OCI-LY1 (cell line): ENCODE results near the gene COMMD8.

Source experiments
- H2AFZ ChIP-seq: fragments of 200-600 bp; sonication (generic), shearing (Covaris generic); 2 replicates; pipeline ENCODE4 v1.6.0; 2014; ENCODE audit warnings: antibody characterized with exemption, mild to moderate bottlenecking, low read length
- H3F3A ChIP-seq: fragments of 200-600 bp; sonication (generic), shearing (Covaris generic); 2 replicates; pipeline ENCODE4 v1.6.0; 2014; ENCODE audit warnings: mild to moderate bottlenecking, antibody characterized with exemption, low read length, moderate library complexity; ENCODE audit not compliant: insufficient read depth
- H3K27ac ChIP-seq: fragments of 200-600 bp; sonication (generic); 2 replicates; pipeline ENCODE4 v1.5.1; 2014; ENCODE audit warnings: low read length, mixed run types, mild to moderate bottlenecking, low read depth; ENCODE audit not compliant: poor library complexity, severe bottlenecking
- H3K27me3 ChIP-seq: fragments of 200-600 bp; sonication (generic); 2 replicates; pipeline ENCODE4 v1.6.0; 2014; ENCODE audit warnings: antibody characterized with exemption, mild to moderate bottlenecking, low read length, moderate library complexity; ENCODE audit not compliant: insufficient read depth
- H3K36me3 ChIP-seq: fragments of 200-600 bp; sonication (generic); 2 replicates; pipeline ENCODE4 v1.6.1; 2014; ENCODE audit warnings: mild to moderate bottlenecking, antibody characterized with exemption, low read length, moderate library complexity, mixed read lengths; ENCODE audit not compliant: insufficient read depth
- H3K4me1 ChIP-seq: fragments of 200-600 bp; sonication (generic); 2 replicates; pipeline ENCODE4 v1.5.1; 2014; ENCODE audit warnings: mild to moderate bottlenecking, low read length, moderate library complexity; ENCODE audit not compliant: insufficient read depth, severe bottlenecking
- H3K4me2 ChIP-seq: fragments of 200-600 bp; sonication (generic), shearing (Covaris generic); 2 replicates; pipeline ENCODE4 v1.6.1; 2014; ENCODE audit warnings: low read length
- H3K4me3 ChIP-seq: fragments of 200-600 bp; sonication (generic); 2 replicates; pipeline ENCODE4 v1.5.1; 2014; ENCODE audit warnings: low read length, low read depth, mild to moderate bottlenecking, mixed read lengths; ENCODE audit not compliant: poor library complexity, severe bottlenecking
- H3K79me2 ChIP-seq: fragments of 200-600 bp; shearing (Covaris generic); 2 replicates; pipeline ENCODE4 v1.6.1; 2016; ENCODE audit warnings: mixed run types, low read length, mixed read lengths; ENCODE audit not compliant: insufficient read depth
- H3K9ac ChIP-seq: fragments of 200-600 bp; sonication (generic), shearing (Covaris generic); 2 replicates; pipeline ENCODE4 v1.6.1; 2014; ENCODE audit warnings: mild to moderate bottlenecking, low read length, mixed read lengths
- H3K9me2 ChIP-seq: fragments of 200-600 bp; sonication (generic), shearing (Covaris generic); 2 replicates; pipeline ENCODE4 v1.6.1; 2014; ENCODE audit warnings: low read depth, mild to moderate bottlenecking, low read length, mixed read lengths
- H3K9me3 ChIP-seq: fragments of 200-600 bp; shearing (Covaris generic); 2 replicates; pipeline ENCODE4 v1.6.1; 2014; ENCODE audit warnings: low read length, mixed read lengths
- H4K20me1 ChIP-seq: fragments of 200-600 bp; sonication (generic), shearing (Covaris generic); 2 replicates; pipeline ENCODE4 v1.6.0; 2016; ENCODE audit warnings: mild to moderate bottlenecking, low read length; ENCODE audit not compliant: insufficient read depth
- CTCF ChIP-seq: fragments of 200-600 bp; sonication (generic), shearing (Covaris generic); IDR thresholded peaks from 2 replicates; pipeline ENCODE4 v1.5.1; 2017; ENCODE audit warnings: mild to moderate bottlenecking, antibody characterized with exemption, low read length, moderate library complexity, mixed read lengths
- EZH2 ChIP-seq: fragments of 200-600 bp; sonication (generic), shearing (Covaris generic); IDR thresholded peaks from 2 replicates; pipeline ENCODE4 v1.8.0; 2017; ENCODE audit warnings: borderline replicate concordance, mixed run types, mild to moderate bottlenecking, antibody characterized with exemption, low read length, moderate library complexity, mixed read lengths

The COMMD8 gene

GRCh38 chr4:47471591-47471990 is 8.1 kb upstream of the COMMD8 start:
- Histone ChIP-seq H3K36me3 (no peaks in the 10 kb centered on the region), H2AFZ (no peak overlapping the region), H4K20me1 (no peaks in the 10 kb centered on the region), H3K9me2 (no peaks in the 10 kb centered on the region), H3K27ac (no peak overlapping the region), H3K4me1 (no peaks in the 10 kb centered on the region), H3K4me2 (no peak overlapping the region), H3K9ac (no peak overlapping the region), H3K9me3 (no peaks in the 10 kb centered on the region), H3K27me3 (no peaks in the 10 kb centered on the region), H3K4me3 (no peak overlapping the region), H3K79me2 (no peaks in the 10 kb centered on the region), H3F3A (no peaks in the 10 kb centered on the region)
- TF ChIP-seq EZH2, result no peak
- no peak for TF ChIP-seq CTCF

GRCh38 chr4:47471064-47471463 is 7.6 kb upstream of the COMMD8 start:
- Histone ChIP-seq H3K9me3 (no peaks in the 10 kb centered on the region), H3K27me3 (no peaks in the 10 kb centered on the region), H3F3A (no peaks in the 10 kb centered on the region), H3K79me2 (no peaks in the 10 kb centered on the region), H3K4me3 (no peak overlapping the region), H3K4me2 (no peak overlapping the region), H3K27ac (no peak overlapping the region), H3K9me2 (no peaks in the 10 kb centered on the region), H3K36me3 (no peaks in the 10 kb centered on the region), H2AFZ (no peak overlapping the region), H3K9ac (no peak overlapping the region), H4K20me1 (no peaks in the 10 kb centered on the region), H3K4me1 (no peaks in the 10 kb centered on the region)
- no peak for TF ChIP-seq CTCF
- TF ChIP-seq EZH2, result no peak

DNA sequence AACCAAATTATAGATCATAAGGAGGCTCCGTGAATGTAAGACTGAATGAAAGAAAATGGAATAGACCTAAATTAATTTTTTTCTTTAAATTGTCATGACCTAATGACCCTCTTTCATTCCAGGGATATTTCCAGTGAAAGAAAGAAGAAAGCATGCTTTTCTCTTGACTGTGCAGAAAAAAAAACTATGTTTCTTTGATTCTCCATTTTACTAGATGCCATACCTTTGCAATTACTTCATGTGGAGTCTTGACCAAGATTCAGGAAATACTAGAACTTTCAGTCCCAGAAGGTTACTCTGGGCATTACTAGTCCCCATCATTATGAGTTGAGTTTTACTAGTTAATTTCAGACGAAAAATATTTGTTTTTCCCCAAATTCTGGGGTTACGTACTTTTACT is 6.4 kb upstream of the COMMD8 start:
- no peaks in the 10 kb centered on the region for H3F3A ChIP-seq
- H3K4me2 ChIP-seq, result no peak overlapping the region
- no peak overlapping the region for H3K4me3 ChIP-seq
- H2AFZ ChIP-seq, result no peak overlapping the region
- no peaks in the 10 kb centered on the region for H3K79me2 ChIP-seq
- no peaks in the 10 kb centered on the region for H3K9me2 ChIP-seq
- no peak overlapping the region for H3K9ac ChIP-seq
- H3K36me3 ChIP-seq, result no peaks in the 10 kb centered on the region
- H3K27me3 ChIP-seq, result no peaks in the 10 kb centered on the region
- H4K20me1 ChIP-seq, result no peaks in the 10 kb centered on the region
- H3K4me1 ChIP-seq, result peaks cover 8% of the 10 kb centered on the region
- H3K27ac ChIP-seq, result no peak overlapping the region
- TF ChIP-seq CTCF (no peak), EZH2 (no peak)
- H3K9me3 ChIP-seq, result no peaks in the 10 kb centered on the region
